OCI-LY3 (cell line): Measurements from ENCODE around the gene BTF3.

Experiments
- CTCF ChIP-seq: fragments of 200-600, 300-600 bp; sonication (generic); IDR thresholded peaks from 2 replicates; pipeline ENCODE4 v1.5.1; 2014; ENCODE audit warnings: antibody characterized with exemption, low read length, low read depth
- EZH2phosphoT487 ChIP-seq: fragments of 200-600 bp; shearing (Covaris generic); IDR thresholded peaks from 2 replicates; pipeline ENCODE4 v1.6.1; 2018; ENCODE audit warnings: antibody characterized with exemption, mixed run types, low read depth

DNA sequence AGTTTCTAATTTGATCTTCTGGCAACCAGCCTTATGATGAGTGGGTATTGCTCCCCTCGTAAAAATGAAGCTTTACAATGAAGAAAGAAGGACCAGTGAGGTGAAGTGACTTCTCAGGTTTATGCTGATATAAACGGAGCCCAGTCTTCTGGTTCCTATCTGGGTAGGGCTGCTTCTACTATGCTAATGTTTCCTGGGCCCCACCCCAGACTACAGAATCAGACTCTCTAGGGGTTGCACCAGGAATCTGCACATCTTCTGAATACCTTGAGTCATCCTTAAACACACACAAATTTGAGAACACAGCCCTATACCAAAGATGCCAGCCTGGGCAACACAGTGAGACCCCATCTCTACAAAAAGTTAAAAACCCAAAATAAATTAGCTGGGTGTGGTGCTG is 16.2 kb downstream of the BTF3 start:
- TF ChIP-seq CTCF (no peak), EZH2phosphoT487 (no peak)
